ENCODE data around the gene GPRC5D.

DNA sequence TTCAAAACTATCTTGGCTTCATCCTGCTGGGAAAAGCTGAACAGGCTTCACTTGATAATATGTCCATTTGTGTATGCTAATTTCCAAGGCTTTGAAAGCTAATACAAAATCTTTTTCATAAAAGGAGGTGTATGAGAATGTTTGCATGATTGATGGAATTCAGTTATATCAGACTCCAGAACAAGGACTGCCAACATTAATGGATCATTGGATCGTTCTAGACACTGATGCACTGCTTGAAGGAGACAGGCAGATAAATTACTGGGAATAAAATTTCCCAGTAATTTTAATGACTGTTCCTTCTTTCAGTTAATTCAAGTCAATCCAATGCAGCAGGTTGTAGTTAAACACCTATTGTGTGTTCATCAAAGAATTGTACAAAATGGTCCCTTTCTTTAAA is 466 bp downstream of the GPRC5D start:
- TF ChIP-seq, protein P1, sequence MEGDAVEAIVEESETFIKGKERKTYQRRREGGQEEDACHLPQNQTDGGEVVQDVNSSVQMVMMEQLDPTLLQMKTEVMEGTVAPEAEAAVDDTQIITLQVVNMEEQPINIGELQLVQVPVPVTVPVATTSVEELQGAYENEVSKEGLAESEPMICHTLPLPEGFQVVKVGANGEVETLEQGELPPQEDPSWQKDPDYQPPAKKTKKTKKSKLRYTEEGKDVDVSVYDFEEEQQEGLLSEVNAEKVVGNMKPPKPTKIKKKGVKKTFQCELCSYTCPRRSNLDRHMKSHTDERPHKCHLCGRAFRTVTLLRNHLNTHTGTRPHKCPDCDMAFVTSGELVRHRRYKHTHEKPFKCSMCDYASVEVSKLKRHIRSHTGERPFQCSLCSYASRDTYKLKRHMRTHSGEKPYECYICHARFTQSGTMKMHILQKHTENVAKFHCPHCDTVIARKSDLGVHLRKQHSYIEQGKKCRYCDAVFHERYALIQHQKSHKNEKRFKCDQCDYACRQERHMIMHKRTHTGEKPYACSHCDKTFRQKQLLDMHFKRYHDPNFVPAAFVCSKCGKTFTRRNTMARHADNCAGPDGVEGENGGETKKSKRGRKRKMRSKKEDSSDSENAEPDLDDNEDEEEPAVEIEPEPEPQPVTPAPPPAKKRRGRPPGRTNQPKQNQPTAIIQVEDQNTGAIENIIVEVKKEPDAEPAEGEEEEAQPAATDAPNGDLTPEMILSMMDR (IDR thresholded peaks at IDR 0.05; ENCODE audit: insufficient read depth, low read length): no peak
- TF ChIP-seq REST (IDR thresholded peaks at IDR 0.05; ENCODE audit: insufficient replicate concordance, low read depth): no peak
